D721Med (cell line): Measurements from ENCODE around the gene RSPH3.
"Not testable (repeated sequence)": the region's sequence is repeated elsewhere in the genome, so short reads cannot be mapped to it uniquely, and the experiment has no call there.

Experiments used
- DNase-seq: peaks from one replicate; pipeline ENCODE4 v3.0.0; 2011; ENCODE audit warnings: low spot score; ENCODE audit not compliant: insufficient read length
- FAIRE-seq: peaks from 2 replicates; lab custom pipeline; 2011; peaks lifted over from hg19 to GRCh38; lab: Jason Lieb, UNC
- TF ChIP-seq, protein P1 (sequence below): IDR thresholded peaks from 2 replicates; pipeline ENCODE4 v1.5.1; 2012; ENCODE audit warnings: mild to moderate bottlenecking, control low read depth; ENCODE audit not compliant: insufficient read depth; ENCODE audit errors: missing control alignments

Gene RSPH3

DNA sequence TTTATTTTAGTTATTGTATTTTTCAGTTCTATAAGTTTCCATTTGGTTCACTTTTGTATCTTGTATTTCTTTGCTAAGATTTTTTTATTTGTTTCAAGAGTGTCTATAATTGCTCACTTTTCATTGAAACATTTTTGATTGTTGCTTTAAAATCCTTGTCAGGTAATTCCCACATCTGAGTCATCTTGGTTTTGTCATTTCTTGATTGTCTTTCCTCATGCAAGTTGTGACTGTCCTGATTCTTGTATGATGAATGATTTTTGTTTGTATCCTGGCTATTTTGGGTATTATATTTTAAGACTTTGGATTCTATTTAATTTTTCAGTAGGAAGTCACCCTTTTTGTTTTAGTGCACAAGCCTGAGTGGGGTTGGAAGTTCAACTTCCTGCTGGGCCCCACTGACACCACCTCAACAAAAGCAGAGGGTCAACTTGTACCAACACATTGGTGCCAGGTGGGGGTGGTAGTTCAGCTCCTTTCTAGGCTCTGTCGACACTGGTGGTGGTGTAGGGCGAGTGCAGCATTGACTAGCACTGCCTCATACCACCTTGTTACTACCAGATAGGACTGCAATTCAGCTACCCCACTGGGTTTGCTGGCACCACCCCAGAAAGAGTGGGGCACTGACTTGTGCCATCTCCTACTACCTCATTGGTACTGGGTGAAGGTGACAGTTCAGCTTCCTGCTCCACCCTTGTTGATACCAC, 8.8 kb downstream of the RSPH3 start:
- DNase-seq, result no peak
- TF ChIP-seq, protein P1, sequence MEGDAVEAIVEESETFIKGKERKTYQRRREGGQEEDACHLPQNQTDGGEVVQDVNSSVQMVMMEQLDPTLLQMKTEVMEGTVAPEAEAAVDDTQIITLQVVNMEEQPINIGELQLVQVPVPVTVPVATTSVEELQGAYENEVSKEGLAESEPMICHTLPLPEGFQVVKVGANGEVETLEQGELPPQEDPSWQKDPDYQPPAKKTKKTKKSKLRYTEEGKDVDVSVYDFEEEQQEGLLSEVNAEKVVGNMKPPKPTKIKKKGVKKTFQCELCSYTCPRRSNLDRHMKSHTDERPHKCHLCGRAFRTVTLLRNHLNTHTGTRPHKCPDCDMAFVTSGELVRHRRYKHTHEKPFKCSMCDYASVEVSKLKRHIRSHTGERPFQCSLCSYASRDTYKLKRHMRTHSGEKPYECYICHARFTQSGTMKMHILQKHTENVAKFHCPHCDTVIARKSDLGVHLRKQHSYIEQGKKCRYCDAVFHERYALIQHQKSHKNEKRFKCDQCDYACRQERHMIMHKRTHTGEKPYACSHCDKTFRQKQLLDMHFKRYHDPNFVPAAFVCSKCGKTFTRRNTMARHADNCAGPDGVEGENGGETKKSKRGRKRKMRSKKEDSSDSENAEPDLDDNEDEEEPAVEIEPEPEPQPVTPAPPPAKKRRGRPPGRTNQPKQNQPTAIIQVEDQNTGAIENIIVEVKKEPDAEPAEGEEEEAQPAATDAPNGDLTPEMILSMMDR, result no peak
- FAIRE-seq, result no peak

DNA sequence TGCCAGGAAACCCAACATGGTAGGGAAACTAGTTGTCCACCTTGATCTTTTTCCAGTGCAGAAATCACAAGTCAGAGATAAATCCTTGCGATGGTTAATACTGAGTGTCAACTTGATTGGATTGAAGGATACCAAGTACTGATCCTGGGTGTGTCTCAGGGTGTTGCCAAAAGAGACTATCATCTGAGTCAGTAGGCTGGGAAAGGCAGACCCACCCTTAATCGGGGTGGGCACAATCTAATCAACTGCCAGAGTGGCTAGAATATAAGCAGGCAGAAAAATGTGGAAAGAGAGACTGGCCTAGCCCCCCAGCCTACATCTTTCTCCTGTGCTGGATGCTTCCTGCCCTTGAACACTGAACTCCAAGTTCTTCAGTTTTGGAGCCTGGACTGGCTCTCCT, 10.3 kb downstream of the RSPH3 start:
- DNase-seq, FAIRE-seq: not testable (repeated sequence)

GRCh38 chr6:158988477-158988876, 11.5 kb downstream of the RSPH3 start:
- TF ChIP-seq, protein P1, result no peak
- FAIRE-seq (no peak), DNase-seq (no peak)

GRCh38 chr6:158987657-158988056, 12.3 kb downstream of the RSPH3 start:
- no peak for DNase-seq
- TF ChIP-seq, protein P1, result no peak
- no peak for FAIRE-seq

- TF ChIP-seq, protein P1, result no peak
- DNase-seq (no peak), FAIRE-seq (no peak)
Observed at GRCh38 chr6:158978757-158979156, 21.2 kb downstream of the RSPH3 start.

DNA sequence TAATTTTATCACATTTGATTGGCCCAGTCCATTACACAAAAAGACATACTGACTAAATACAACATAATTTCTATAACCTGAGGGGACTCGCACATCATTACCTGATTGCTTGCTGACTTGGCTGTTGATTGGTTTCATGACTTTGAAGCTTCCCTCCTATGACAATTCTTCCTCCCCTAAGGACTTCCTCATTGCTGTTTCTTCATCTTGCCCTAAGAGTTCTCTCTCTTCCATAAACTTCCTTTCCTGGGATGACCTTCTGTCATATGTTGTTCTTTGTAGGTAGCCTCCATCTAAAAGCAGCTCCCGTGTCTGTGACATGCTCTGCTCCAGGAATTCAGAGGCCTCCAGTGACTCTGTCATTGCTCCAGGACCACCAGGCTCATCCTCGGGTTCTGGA, 22.6 kb downstream of the RSPH3 start:
- TF ChIP-seq, protein P1, result no peak
- DNase-seq (no peak), FAIRE-seq (no peak)

DNA sequence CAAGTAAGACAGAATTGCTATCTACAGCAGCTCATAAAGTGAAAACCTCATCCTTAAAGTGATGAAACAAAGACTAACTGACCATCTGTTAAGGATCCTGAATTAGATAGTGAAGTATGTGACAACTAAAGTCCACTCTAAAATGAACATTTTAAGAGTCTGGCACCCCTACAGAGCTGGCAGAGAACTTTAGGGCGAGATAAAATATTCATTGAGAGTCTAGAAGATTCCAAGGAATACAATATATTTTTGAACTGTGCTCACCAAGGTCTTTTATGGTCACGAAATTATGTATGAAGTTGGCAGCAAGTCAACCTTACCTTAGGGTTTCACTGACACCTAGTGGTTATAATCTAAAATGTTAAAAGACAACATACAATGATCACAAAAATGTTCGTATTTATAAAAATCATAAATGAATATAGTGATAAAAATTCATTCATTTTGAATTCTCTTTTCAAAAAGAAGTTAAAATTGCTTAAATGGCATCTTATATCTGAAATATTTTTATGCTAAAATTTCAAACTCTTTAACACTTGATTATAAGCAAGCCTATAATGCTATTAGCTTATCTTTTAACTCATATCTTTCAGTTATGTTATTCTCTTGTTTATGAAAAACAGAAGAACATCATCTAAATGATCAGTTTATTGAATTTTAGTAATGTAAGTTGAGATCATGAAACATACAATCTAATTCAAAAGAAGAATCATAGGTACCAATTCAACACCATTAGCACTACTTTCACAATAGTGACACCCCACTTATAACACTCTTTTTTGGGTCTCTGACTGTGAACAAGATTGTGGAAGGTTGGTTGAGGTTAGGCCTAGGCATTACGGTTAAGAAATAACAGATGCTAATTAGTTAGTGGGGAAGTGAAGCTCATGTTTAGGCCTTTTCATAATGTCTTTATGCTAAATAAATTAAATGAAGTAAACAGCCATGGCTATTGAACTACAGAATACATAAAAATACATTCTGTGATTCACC, 27.5 kb downstream of the RSPH3 start:
- DNase-seq (no peak), FAIRE-seq (peak; percentile 56)
- TF ChIP-seq, protein P1, result peak; percentile 59
